GM19324 (cell line): ENCODE results near the gene PCDHGB5.

Experiments
- ATAC-seq: cut with Tn5 transposase; IDR thresholded peaks from one replicate; pipeline ENCODE4 v1.9.1; 2021; ENCODE audit warnings: mild to moderate bottlenecking, moderate library complexity; ENCODE audit not compliant: unreplicated experiment, low FRiP score

The PCDHGB5 gene

DNA sequence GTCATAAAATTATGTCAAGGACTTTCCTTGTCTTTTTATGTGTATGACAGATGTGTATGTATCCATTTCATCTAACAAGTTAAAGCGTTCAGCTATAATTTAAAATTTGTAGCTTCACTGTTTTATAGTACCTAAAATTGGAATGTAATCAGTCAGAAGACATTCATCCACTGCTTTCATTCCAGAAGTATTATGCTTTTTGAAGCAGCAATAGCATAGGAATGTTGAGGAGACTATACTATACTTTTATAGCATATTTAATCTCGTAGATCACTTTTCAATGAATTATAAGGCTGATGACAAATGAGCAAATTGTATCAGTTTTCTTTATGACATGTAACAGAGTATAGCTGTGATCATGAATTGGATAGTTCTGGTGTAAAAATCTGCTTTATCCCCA lies 39.5 kb downstream of the PCDHGB5 start:
- no peak for ATAC-seq

DNA sequence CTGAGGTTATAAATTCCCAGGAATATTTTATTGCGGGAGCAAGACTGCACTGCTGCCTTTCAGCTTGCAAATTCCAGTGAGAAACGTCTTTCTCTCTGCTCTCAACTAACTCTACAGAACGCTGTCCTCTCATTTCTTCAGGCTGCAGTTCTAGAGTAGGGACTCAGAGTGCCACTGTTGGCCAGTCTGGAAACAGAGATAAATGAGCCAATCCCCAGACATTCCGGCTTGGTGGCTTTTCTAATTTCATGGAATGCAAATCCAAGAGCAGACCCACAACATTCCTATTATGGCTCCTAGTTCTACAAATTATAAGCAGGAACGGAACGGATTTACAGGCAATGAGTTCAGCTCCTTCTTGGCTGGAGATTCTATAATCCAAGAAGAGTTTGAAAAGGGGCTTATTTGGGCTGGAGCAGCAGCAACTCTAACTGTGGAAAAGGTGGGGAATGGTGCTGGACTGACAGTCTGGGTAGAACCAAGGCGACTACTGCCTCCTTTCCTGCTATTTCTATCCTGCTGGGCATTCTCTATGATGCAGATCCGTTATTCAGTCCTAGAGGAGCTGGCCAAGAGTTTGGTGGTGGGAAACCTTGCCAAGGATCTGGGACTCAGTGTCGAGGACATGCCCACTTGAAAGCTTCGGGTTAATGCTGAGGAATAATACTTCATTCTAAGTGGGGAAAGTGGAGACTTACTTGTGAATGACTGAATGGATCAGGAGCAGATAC lies 41.8 kb downstream of the PCDHGB5 start:
- no peak for ATAC-seq

DNA sequence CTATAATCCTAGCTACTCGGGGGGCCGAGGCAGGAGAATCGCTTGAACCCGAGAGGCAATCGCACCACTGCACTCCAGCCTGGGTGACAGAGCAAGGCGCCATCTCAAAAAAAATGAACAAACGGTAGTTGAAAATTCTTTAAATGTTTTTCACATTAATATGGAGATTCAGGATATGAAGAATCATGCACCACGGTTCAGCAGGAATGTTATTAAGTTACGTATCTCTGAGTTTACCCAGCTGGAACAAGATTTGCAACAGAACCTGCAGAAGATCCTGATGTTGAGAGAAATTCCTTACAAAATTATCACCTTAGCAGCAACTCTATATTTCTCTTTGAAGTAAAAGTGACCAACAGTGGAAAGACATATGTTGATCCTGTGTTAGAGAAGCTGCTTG lies 42.6 kb downstream of the PCDHGB5 start:
- ATAC-seq = no peak

DNA sequence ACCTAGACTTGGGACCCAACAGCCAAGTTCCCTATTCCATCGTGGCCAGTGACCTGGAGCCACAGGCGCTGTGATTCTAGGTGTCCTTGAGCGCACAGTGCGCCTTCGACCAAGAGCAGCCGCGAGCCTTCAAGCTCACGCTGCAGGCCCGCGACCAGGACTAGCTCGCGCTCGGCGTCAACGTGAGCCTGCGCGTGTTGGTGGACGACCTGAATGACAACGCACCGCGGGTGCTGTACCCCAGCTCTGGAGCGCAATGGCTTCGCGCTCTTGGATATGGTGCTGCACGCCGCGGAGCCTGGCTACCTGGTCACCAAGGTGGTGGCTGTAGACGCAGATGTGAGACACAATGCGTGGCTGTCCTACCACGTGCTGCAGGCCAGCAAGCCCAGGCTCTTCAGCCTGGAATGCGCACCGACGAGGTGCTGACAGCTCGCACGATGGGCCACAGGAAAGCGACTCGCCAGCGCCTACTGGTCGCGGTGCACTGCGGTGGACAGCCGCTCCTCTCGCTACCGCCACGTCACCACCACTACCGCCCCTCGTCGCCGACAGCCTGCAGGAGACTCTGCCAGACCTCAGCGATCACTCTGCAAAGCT lies 43.9 kb downstream of the PCDHGB5 start:
- no peak for ATAC-seq
